ENCODE measurements around the gene ANKFN1. TPM values are rescaled to one million over a fixed set of nuclear protein-coding genes. Genes with fewer than 3 reads are reported as not detected.

ANKFN1 gene
- polyA plus RNA-seq, 1 experiment = 0.04 TPM

GRCh38 chr17:56416682-56417351, 263.5 kb downstream of the ANKFN1 start:
- CTCF ChIA-PET = interaction anchor here (0.6 to 0.7 kb wide), 2 partner anchors 254 to 299 kb away, joined by 3 to 17 read pairs; no protein-coding TSS in a partner anchor
- no peak for DNase-seq (ENCODE audit: low read depth, low spot score)
- no peak overlapping the region for H3K4me3 ChIP-seq (ENCODE audit: low read depth, low read length)
- no peaks in the 10 kb centered on the region for H3K27me3 ChIP-seq (ENCODE audit: control insufficient read depth, insufficient read depth, low read length)
- POLR2A ChIA-PET = no interaction called here
- TF ChIP-seq CTCF (IDR thresholded peaks at IDR 0.05; ENCODE audit: low read depth, low read length) = no peak
- no peak overlapping the region for H3K27ac ChIP-seq (ENCODE audit: low read depth, low read length)
- no peaks in the 10 kb centered on the region for H3K9me3 ChIP-seq (ENCODE audit: control insufficient read depth, insufficient read depth, low read length)

- no peaks in the 10 kb centered on the region for H3K9me3 ChIP-seq (ENCODE audit: control insufficient read depth, insufficient read depth, low read length)
- DNase-seq (ENCODE audit: low read depth, low spot score) = no peak
- no peak overlapping the region for H3K27ac ChIP-seq (ENCODE audit: low read depth, low read length)
- H3K27me3 ChIP-seq (ENCODE audit: control insufficient read depth, insufficient read depth, low read length) = no peaks in the 10 kb centered on the region
- POLR2A ChIA-PET = no interaction called here
- no peak for TF ChIP-seq CTCF (IDR thresholded peaks at IDR 0.05; ENCODE audit: low read depth, low read length)
- CTCF ChIA-PET = no interaction called here
- H3K4me3 ChIP-seq (ENCODE audit: low read depth, low read length) = no peak overlapping the region
Observed at GRCh38 chr17:56424005-56424404, 270.7 kb downstream of the ANKFN1 start.

GRCh38 chr17:56424543-56425044, 271.3 kb downstream of the ANKFN1 start:
- no peaks in the 10 kb centered on the region for H3K9me3 ChIP-seq (ENCODE audit: control insufficient read depth, insufficient read depth, low read length)
- H3K4me3 ChIP-seq (ENCODE audit: low read depth, low read length) = no peak overlapping the region
- POLR2A ChIA-PET = no interaction called here
- TF ChIP-seq CTCF (IDR thresholded peaks at IDR 0.05; ENCODE audit: low read depth, low read length) = no peak
- H3K27me3 ChIP-seq (ENCODE audit: control insufficient read depth, insufficient read depth, low read length) = no peaks in the 10 kb centered on the region
- no peak overlapping the region for H3K27ac ChIP-seq (ENCODE audit: low read depth, low read length)
- DNase-seq (ENCODE audit: low read depth, low spot score) = no peak
- CTCF ChIA-PET = no interaction called here

GRCh38 chr17:56425483-56425882, 272.2 kb downstream of the ANKFN1 start:
- Histone ChIP-seq H3K9me3 (ENCODE audit: control insufficient read depth, insufficient read depth, low read length) (no peaks in the 10 kb centered on the region), H3K27me3 (ENCODE audit: control insufficient read depth, insufficient read depth, low read length) (no peaks in the 10 kb centered on the region), H3K4me3 (ENCODE audit: low read depth, low read length) (no peak overlapping the region), H3K27ac (ENCODE audit: low read depth, low read length) (no peak overlapping the region)
- ChIA-PET POLR2A (no interaction called here), CTCF (no interaction called here)
- TF ChIP-seq CTCF (IDR thresholded peaks at IDR 0.05; ENCODE audit: low read depth, low read length) = no peak
- DNase-seq (ENCODE audit: low read depth, low spot score) = no peak

GRCh38 chr17:56426901-56427300, 273.6 kb downstream of the ANKFN1 start:
- no peak for TF ChIP-seq CTCF (IDR thresholded peaks at IDR 0.05; ENCODE audit: low read depth, low read length)
- H3K27ac ChIP-seq (ENCODE audit: low read depth, low read length) = no peak overlapping the region
- no peaks in the 10 kb centered on the region for H3K9me3 ChIP-seq (ENCODE audit: control insufficient read depth, insufficient read depth, low read length)
- no peaks in the 10 kb centered on the region for H3K27me3 ChIP-seq (ENCODE audit: control insufficient read depth, insufficient read depth, low read length)
- no peak overlapping the region for H3K4me3 ChIP-seq (ENCODE audit: low read depth, low read length)
- ChIA-PET CTCF (interaction anchor here (0.7 to 1.2 kb wide), 2 partner anchors 108 to 300 kb away, joined by 3 read pairs; no protein-coding TSS in a partner anchor), POLR2A (no interaction called here)
- DNase-seq (ENCODE audit: low read depth, low spot score) = no peak

Data from AG04450 (cell line).